T-helper 17 cell (primary cell): Measurements from ENCODE around the gene C19orf73. TPM values are rescaled to one million over a fixed set of nuclear protein-coding genes. Genes with fewer than 3 reads are reported as not detected.
A peak's percentile ranks its signal among the peaks of the same experiment; 100 is the strongest.
"Not testable (repeated sequence)": the region's sequence is repeated elsewhere in the genome, so short reads cannot be mapped to it uniquely, and the experiment has no call there.

Experiments
- ATAC-seq: fragments of 150-1000 bp; cut with Tn5 transposase; 2 replicates; pipeline ENCODE4 v1.10.0; 2021; ENCODE audit warnings: mild to moderate bottlenecking, moderate library complexity
- DNase-seq, 3 donors: peaks; one replicate each; pipeline versions ENCODE4 v3.0.0 to v3.0.0-alpha.2; 2020 to 2021
- H3K9me3 ChIP-seq: one replicate; pipeline ENCODE4 v1.7.0; 2013; ENCODE audit warnings: low read length, mild to moderate bottlenecking; ENCODE audit not compliant: control insufficient read depth, poor library complexity, severe bottlenecking
- H3K27ac Mint-ChIP-seq: one replicate; pipeline ENCODE4 v1.8.0; 2022; ENCODE audit warnings: mild to moderate bottlenecking, moderate library complexity, mixed read lengths
- H3K27me3 Mint-ChIP-seq: one replicate; pipeline ENCODE4 v1.8.0; 2022; ENCODE audit warnings: mixed read lengths
- H3K36me3 Mint-ChIP-seq: one replicate; pipeline ENCODE4 v1.8.0; 2022; ENCODE audit warnings: low read depth, mixed read lengths
- H3K4me1 Mint-ChIP-seq: one replicate; pipeline ENCODE4 v1.8.0; 2022; ENCODE audit warnings: mild to moderate bottlenecking, mixed read lengths
- H3K4me3 Mint-ChIP-seq: one replicate; pipeline ENCODE4 v1.8.0; 2022; ENCODE audit warnings: mild to moderate bottlenecking, moderate library complexity, mixed read lengths
- total RNA-seq, 4 donors: library from RNA in 2 of 4; stranded (reverse) in 2 of 4; gene quantifications; one replicate each; pipeline ENCODE4 v1.2.3 and lab custom pipeline; 2022 to 2026

C19orf73 gene
- total RNA-seq, 2 donors from 2014 or later: 3.6 to 3.9 TPM

- DNase-seq (no peak), ATAC-seq (no peak)
- Mint-ChIP-seq H3K4me3 (no peak overlapping the region), H3K27me3 (peaks cover 57% of the 10 kb centered on the region), H3K27ac (no peak overlapping the region), H3K36me3 (peaks cover 13% of the 10 kb centered on the region), H3K4me1 (peaks cover 32% of the 10 kb centered on the region)
- no peaks in the 10 kb centered on the region for H3K9me3 ChIP-seq
Observed at GRCh38 chr19:49153167-49153809, 34.3 kb upstream of the C19orf73 start.

- Mint-ChIP-seq H3K4me1 (peaks cover 32% of the 10 kb centered on the region), H3K27me3 (peaks cover 60% of the 10 kb centered on the region), H3K4me3 (peak overlapping the region; percentile 86), H3K36me3 (peaks cover 12% of the 10 kb centered on the region), H3K27ac (no peak overlapping the region)
- DNase-seq (no peak), ATAC-seq (peak; percentile 3)
- H3K9me3 ChIP-seq: no peaks in the 10 kb centered on the region
Observed at GRCh38 chr19:49152119-49152550, 33.2 kb upstream of the C19orf73 start.

GRCh38 chr19:49151267-49152118 is 32.5 kb upstream of the C19orf73 start:
- Mint-ChIP-seq H3K4me1 (peaks cover 32% of the 10 kb centered on the region), H3K27me3 (peaks cover 65% of the 10 kb centered on the region), H3K27ac (no peak overlapping the region), H3K36me3 (peaks cover 12% of the 10 kb centered on the region), H3K4me3 (peak overlapping the region; percentile 86)
- DNase-seq (peak in 2 of 3 donors; percentile 28 to 36), ATAC-seq (peak; percentile 32)
- H3K9me3 ChIP-seq: no peaks in the 10 kb centered on the region

GRCh38 chr19:49150944-49151243 is 32.0 kb upstream of the C19orf73 start:
- Mint-ChIP-seq H3K27ac (no peak overlapping the region), H3K4me3 (peak overlapping the region; percentile 86), H3K36me3 (peaks cover 12% of the 10 kb centered on the region), H3K27me3 (peaks cover 67% of the 10 kb centered on the region), H3K4me1 (peaks cover 29% of the 10 kb centered on the region)
- DNase-seq (no peak), ATAC-seq (no peak)
- no peaks in the 10 kb centered on the region for H3K9me3 ChIP-seq

- Mint-ChIP-seq H3K4me1 (peaks cover 32% of the 10 kb centered on the region), H3K36me3 (peaks cover 12% of the 10 kb centered on the region), H3K4me3 (peak overlapping the region; percentile 86), H3K27me3 (peaks cover 67% of the 10 kb centered on the region), H3K27ac (no peak overlapping the region)
- no peaks in the 10 kb centered on the region for H3K9me3 ChIP-seq
- ATAC-seq (no peak), DNase-seq (peak in 2 of 3 donors; percentile 32 to 38)
Observed at GRCh38 chr19:49150106-49150943, 31.4 kb upstream of the C19orf73 start.

GRCh38 chr19:49149652-49150105 is 30.7 kb upstream of the C19orf73 start:
- peaks cover 9% of the 10 kb centered on the region for H3K36me3 Mint-ChIP-seq
- H3K27ac Mint-ChIP-seq: no peak overlapping the region
- DNase-seq: no peak
- H3K4me3 Mint-ChIP-seq: peak overlapping the region; percentile 86
- no peak for ATAC-seq
- peaks cover 64% of the 10 kb centered on the region for H3K27me3 Mint-ChIP-seq
- H3K9me3 ChIP-seq: no peaks in the 10 kb centered on the region
- H3K4me1 Mint-ChIP-seq: peaks cover 28% of the 10 kb centered on the region

- H3K9me3 ChIP-seq: no peaks in the 10 kb centered on the region
- peaks cover 28% of the 10 kb centered on the region for H3K4me1 Mint-ChIP-seq
- H3K36me3 Mint-ChIP-seq: peaks cover 8% of the 10 kb centered on the region
- no peak overlapping the region for H3K27ac Mint-ChIP-seq
- peaks cover 61% of the 10 kb centered on the region for H3K27me3 Mint-ChIP-seq
- DNase-seq (peak; percentile 64 to 72 (median 70)), ATAC-seq (peak; percentile 65)
- H3K4me3 Mint-ChIP-seq: peak overlapping the region; percentile 86
Observed at GRCh38 chr19:49148784-49149651, 30.1 kb upstream of the C19orf73 start.

- peaks cover 4% of the 10 kb centered on the region for H3K36me3 Mint-ChIP-seq
- ATAC-seq (no peak), DNase-seq (no peak)
- no peak overlapping the region for H3K27ac Mint-ChIP-seq
- H3K4me3 Mint-ChIP-seq: peak overlapping the region; percentile 82
- peaks cover 29% of the 10 kb centered on the region for H3K4me1 Mint-ChIP-seq
- H3K9me3 ChIP-seq: no peaks in the 10 kb centered on the region
- peaks cover 55% of the 10 kb centered on the region for H3K27me3 Mint-ChIP-seq
Observed at GRCh38 chr19:49148044-49148682, 29.2 kb upstream of the C19orf73 start.

- H3K27me3 Mint-ChIP-seq: peaks cover 60% of the 10 kb centered on the region
Observed at GRCh38 chr19:49146408-49146770, 27.4 kb upstream of the C19orf73 start.

GRCh38 chr19:49145573-49146407 is 26.8 kb upstream of the C19orf73 start:
- H3K9me3 ChIP-seq: no peaks in the 10 kb centered on the region
- Mint-ChIP-seq H3K4me1 (peaks cover 36% of the 10 kb centered on the region), H3K27me3 (peaks cover 60% of the 10 kb centered on the region), H3K36me3 (peaks cover 9% of the 10 kb centered on the region), H3K4me3 (no peak overlapping the region), H3K27ac (no peak overlapping the region)
- DNase-seq: peak; percentile 68 to 78 (median 71)
- ATAC-seq: peak; percentile 72

More at GRCh38 chr19:49146408-49146770, 27.4 kb upstream of the C19orf73 start:
- H3K27ac Mint-ChIP-seq, ATAC-seq, DNase-seq, H3K9me3 ChIP-seq, H3K36me3 Mint-ChIP-seq, H3K4me3 Mint-ChIP-seq: not testable (repeated sequence)
- H3K4me1 Mint-ChIP-seq: peaks cover 33% of the 10 kb centered on the region

GRCh38 chr19:49142866-49143335 is 24.0 kb upstream of the C19orf73 start:
- peaks cover 7% of the 10 kb centered on the region for H3K36me3 Mint-ChIP-seq
- H3K9me3 ChIP-seq: no peaks in the 10 kb centered on the region
- ATAC-seq (peak; percentile 70), DNase-seq (peak in 1 of 3 donors; percentile 31)
- peaks cover 43% of the 10 kb centered on the region for H3K27me3 Mint-ChIP-seq
- peak overlapping the region; percentile 81 for H3K4me3 Mint-ChIP-seq
- H3K4me1 Mint-ChIP-seq: peaks cover 22% of the 10 kb centered on the region
- peak overlapping the region; percentile 74 for H3K27ac Mint-ChIP-seq
